22Rv1 (cell line): Measurements from ENCODE around the gene VWA5A.
A peak's percentile ranks its signal among the peaks of the same experiment; 100 is the strongest.

ENCODE experiments used
- H3K27ac ChIP-seq: fragments of 450-650 bp; 2 replicates; pipeline ENCODE4 v1.5.1; 2017
- CTCF ChIP-seq: fragments of 450-650 bp; IDR thresholded peaks from 2 replicates; pipeline ENCODE4 v1.5.1; 2017; ENCODE audit warnings: mild to moderate bottlenecking
- ZFX ChIP-seq: fragments of 450-650 bp; IDR thresholded peaks from 2 replicates; pipeline ENCODE4 v1.6.1; 2017; ENCODE audit warnings: antibody characterized with exemption, borderline replicate concordance

The VWA5A gene

DNA sequence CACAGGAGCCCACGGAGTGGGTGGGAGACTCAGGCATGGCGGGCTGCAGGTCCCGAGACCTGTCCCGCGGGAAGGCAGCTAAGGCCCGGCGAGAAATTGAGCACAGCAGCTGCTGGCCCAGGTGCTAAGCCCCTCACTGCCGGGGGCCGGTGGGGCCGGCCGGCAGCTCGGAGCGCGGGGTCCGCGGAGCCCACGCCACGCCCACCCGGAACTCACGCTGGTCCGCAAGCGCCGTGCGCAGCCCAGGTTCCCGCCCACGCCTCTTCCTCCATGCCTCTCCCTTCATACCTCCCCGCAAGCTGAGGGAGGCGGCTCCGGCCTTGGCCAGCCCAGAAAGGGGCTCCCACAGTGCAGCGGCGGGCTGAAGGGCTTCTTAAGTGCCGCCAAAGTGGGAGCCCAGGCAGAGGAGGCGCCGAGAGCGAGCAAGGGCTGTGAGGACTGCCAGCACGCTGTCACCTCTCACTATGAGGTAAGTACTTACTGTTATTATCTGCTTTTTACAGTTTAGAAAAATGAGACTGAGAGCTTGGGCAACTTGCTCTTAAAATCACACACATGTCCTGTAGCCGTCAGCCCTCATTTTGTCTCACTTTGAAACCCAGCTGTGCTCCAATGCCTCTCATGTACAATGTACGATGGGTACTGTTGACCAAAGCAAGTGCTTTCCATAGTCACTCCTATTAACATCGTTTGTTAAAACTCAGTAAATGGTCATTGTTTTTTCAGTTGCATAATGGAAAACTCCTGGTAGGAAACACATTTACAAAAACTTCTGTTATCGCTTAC lies 55.7 kb downstream of the VWA5A start:
- H3K27ac ChIP-seq, result peak overlapping the region; percentile 82
- TF ChIP-seq ZFX (no peak), CTCF (no peak)

- TF ChIP-seq CTCF, result no peak
- no peak for TF ChIP-seq ZFX
Observed at GRCh38 chr11:124172101-124172500, 56.9 kb downstream of the VWA5A start.

GRCh38 chr11:124172599-124172998 lies 57.3 kb downstream of the VWA5A start:
- no peak overlapping the region for H3K27ac ChIP-seq
- TF ChIP-seq ZFX (no peak), CTCF (no peak)

More at GRCh38 chr11:124172101-124172500, 56.9 kb downstream of the VWA5A start:
- H3K27ac ChIP-seq, result no peak overlapping the region

GRCh38 chr11:124174001-124174583 lies 58.8 kb downstream of the VWA5A start:
- no peak for TF ChIP-seq CTCF
- no peak for TF ChIP-seq ZFX
- no peak overlapping the region for H3K27ac ChIP-seq

DNA sequence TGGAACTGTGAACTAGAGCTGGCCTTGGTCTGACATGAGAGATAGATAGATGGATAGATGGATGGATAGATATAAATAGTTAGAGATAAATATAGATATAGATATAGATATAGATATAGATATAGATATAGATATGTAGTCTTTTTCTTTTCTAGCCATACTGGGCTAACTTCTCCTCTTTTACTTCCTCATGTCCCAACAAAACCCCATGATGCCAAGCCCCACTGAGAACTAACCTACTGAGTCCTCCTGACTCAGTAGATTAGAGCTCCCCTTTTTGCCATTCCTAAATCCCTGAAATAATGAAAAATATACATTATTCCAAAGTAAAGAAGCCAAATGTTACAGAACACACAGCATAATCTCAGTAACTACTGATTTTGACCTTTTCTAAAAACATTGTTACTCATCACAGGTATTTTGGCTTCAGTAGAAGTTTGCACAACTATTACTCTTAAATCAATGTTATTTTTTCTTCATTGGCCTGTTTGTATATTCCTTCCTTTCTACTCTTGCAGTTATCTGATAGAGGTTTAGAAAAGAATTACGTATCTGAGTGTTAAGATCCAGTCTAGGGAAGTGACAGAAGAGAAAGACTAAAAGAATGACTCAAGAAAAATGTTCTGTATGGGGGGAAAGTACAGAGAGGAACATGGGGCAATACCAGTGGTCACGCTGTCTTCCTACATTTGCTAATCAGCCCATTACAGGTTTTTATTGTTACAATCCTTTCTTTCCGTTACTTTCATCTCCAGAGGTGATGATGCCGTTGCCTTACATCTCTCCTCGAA lies 61.9 kb downstream of the VWA5A start:
- TF ChIP-seq CTCF (no peak), ZFX (no peak)
- no peak overlapping the region for H3K27ac ChIP-seq

DNA sequence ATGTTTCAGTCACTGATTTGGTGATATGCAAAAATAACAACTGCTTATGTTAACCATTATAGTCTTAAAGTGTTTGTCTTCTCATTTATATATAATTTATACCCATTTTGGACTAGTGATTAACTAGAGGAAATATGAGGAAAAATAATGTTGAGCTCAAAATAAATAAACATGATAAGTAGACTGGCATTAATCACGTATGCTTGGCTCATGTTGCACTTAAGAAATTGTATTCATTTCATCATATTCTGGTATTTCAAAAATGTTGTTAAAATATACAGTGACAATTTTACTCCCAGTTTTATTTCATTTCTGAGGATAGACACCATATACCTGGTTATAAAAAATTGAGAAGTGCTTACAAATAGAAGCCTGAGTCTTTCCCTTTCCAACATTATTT lies 64.1 kb downstream of the VWA5A start:
- H3K27ac ChIP-seq, result no peak overlapping the region
- TF ChIP-seq CTCF (no peak), ZFX (no peak)
